Lower leg skin (tissue), 3 donors: Measurements from ENCODE around the gene MTMR3.
"Not testable (repeated sequence)": the region's sequence is repeated elsewhere in the genome, so short reads cannot be mapped to it uniquely, and the experiment has no call there.

Source experiments
- CTCF ChIP-seq, 3 donors: fragments of 450-650 bp; IDR thresholded peaks; one replicate each; pipeline ENCODE4 v1.5.1; 2016; ENCODE audit warnings: antibody characterized with exemption in 3 of 3, mild to moderate bottlenecking in 3 of 3, moderate library complexity in 2 of 3
- POLR2A ChIP-seq, 2 donors: fragments of 450-650 bp; IDR thresholded peaks; one replicate each; pipeline ENCODE4 v1.6.1; 2016 to 2017; ENCODE audit warnings: antibody characterized with exemption in 2 of 2, mild to moderate bottlenecking in 1 of 2, moderate library complexity in 1 of 2

DNA sequence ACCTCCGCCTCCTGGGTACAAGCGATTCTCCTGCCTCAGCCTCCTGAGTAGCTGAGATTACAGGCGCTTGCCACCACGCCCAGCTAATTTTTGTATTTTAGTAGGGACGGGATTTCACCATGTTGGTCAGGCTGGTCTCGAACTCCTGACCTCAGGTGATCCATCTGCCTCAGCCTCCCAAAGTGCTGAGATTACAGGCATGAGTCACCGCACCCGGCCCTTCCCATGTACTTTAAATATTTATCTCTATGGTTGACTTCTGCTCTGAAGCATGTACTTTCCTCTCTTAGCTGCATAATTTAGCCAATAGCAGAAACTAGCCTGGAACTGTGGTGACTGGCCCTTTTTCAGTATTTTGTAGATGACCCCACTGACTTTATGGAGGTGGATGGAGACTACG, 90.7 kb downstream of the MTMR3 start:
- not testable (repeated sequence) for TF ChIP-seq CTCF, POLR2A (IDR thresholded peaks at IDR 0.05)
